ENCODE measurements around the gene NREP.
A peak's percentile ranks its signal among the peaks of the same experiment; 100 is the strongest.

Gene NREP

GRCh38 chr5:111779260-111779921 is 22.4 kb upstream of the NREP start:
- Histone ChIP-seq H3K79me2 (ENCODE audit: insufficient read depth, low read length) (no peaks in the 10 kb centered on the region), H3K4me2 (ENCODE audit: insufficient read depth, low read length) (no peak overlapping the region; the same call in 1 of the 2 replicates), H2AFZ (ENCODE audit: low read depth, low read length) (peak overlapping the region; percentile 61), H4K20me1 (ENCODE audit: insufficient read depth, low read length) (no peaks in the 10 kb centered on the region), H3K27me3 (ENCODE audit: insufficient read depth, low read length, poor library complexity) (no peaks in the 10 kb centered on the region), H3K27ac (ENCODE audit: low read length) (peak overlapping the region; percentile 76), H3K9me3 (ENCODE audit: insufficient read depth, low read length, severe bottlenecking) (no peaks in the 10 kb centered on the region), H3K36me3 (ENCODE audit: insufficient read depth, low read length) (no peaks in the 10 kb centered on the region), H3K9ac (ENCODE audit: low read depth, low read length) (peak overlapping the region; percentile 20; the same call in 1 of the 2 replicates), H3K4me3 (ENCODE audit: low read depth in 1 of 2, low read length in 2 of 2) (no peak overlapping the region), H3K4me1 (ENCODE audit: insufficient read depth, low read length) (peaks cover 68% of the 10 kb centered on the region)
- TF ChIP-seq CTCF (IDR thresholded peaks at IDR 0.05; ENCODE audit: borderline replicate concordance, extremely low read depth, low read length, poor library complexity, severe bottlenecking) (no peak), EZH2 (IDR thresholded peaks at IDR 0.05; ENCODE audit: borderline replicate concordance, low read depth, low read length, severe bottlenecking) (no peak)
- DNase-seq (peak; percentile 33), ATAC-seq (ENCODE audit: insufficient read depth, low read depth) (peak; percentile 25; the same call in 1 of the 3 replicates)

GRCh38 chr5:111776913-111777781 is 20.2 kb upstream of the NREP start:
- H3K79me2 ChIP-seq (ENCODE audit: insufficient read depth, low read length) = no peaks in the 10 kb centered on the region
- H3K27me3 ChIP-seq (ENCODE audit: insufficient read depth, low read length, poor library complexity) = no peaks in the 10 kb centered on the region
- H4K20me1 ChIP-seq (ENCODE audit: insufficient read depth, low read length) = no peaks in the 10 kb centered on the region
- H3K4me3 ChIP-seq (ENCODE audit: low read depth in 1 of 2, low read length in 2 of 2) = no peak overlapping the region
- H2AFZ ChIP-seq (ENCODE audit: low read depth, low read length) = peak overlapping the region; percentile 10; the same call in 1 of the 2 replicates
- H3K4me2 ChIP-seq (ENCODE audit: insufficient read depth, low read length) = no peak overlapping the region
- no peaks in the 10 kb centered on the region for H3K36me3 ChIP-seq (ENCODE audit: insufficient read depth, low read length)
- TF ChIP-seq EZH2 (IDR thresholded peaks at IDR 0.05; ENCODE audit: borderline replicate concordance, low read depth, low read length, severe bottlenecking) = no peak
- TF ChIP-seq CTCF (IDR thresholded peaks at IDR 0.05; ENCODE audit: borderline replicate concordance, extremely low read depth, low read length, poor library complexity, severe bottlenecking) = no peak
- H3K4me1 ChIP-seq (ENCODE audit: insufficient read depth, low read length) = peaks cover 85% of the 10 kb centered on the region
- DNase-seq (no peak), ATAC-seq (ENCODE audit: insufficient read depth, low read depth) (no peak)
- peak overlapping the region; percentile 94 for H3K27ac ChIP-seq (ENCODE audit: low read length)
- H3K9me3 ChIP-seq (ENCODE audit: insufficient read depth, low read length, severe bottlenecking) = no peaks in the 10 kb centered on the region
- no peak overlapping the region for H3K9ac ChIP-seq (ENCODE audit: low read depth, low read length)

GRCh38 chr5:111775224-111775623 is 18.2 kb upstream of the NREP start:
- DNase-seq (peak; percentile 57), ATAC-seq (ENCODE audit: insufficient read depth, low read depth) (peak; percentile 70)
- Histone ChIP-seq H3K27me3 (ENCODE audit: insufficient read depth, low read length, poor library complexity) (no peaks in the 10 kb centered on the region), H3K36me3 (ENCODE audit: insufficient read depth, low read length) (no peaks in the 10 kb centered on the region), H3K9me3 (ENCODE audit: insufficient read depth, low read length, severe bottlenecking) (no peaks in the 10 kb centered on the region), H2AFZ (ENCODE audit: low read depth, low read length) (0 out of 2 replicates have a peak overlapping the region, but pooled peaks have one; percentile 11), H3K9ac (ENCODE audit: low read depth, low read length) (peak overlapping the region; percentile 58), H3K4me1 (ENCODE audit: insufficient read depth, low read length) (peaks cover 86% of the 10 kb centered on the region), H4K20me1 (ENCODE audit: insufficient read depth, low read length) (no peaks in the 10 kb centered on the region), H3K4me2 (ENCODE audit: insufficient read depth, low read length) (peak overlapping the region; percentile 52), H3K4me3 (ENCODE audit: low read depth in 1 of 2, low read length in 2 of 2) (peak overlapping the region in 1 of 2 experiments; percentile 12; a peak in 1 of 4 replicates), H3K27ac (ENCODE audit: low read length) (peak overlapping the region; percentile 94), H3K79me2 (ENCODE audit: insufficient read depth, low read length) (no peaks in the 10 kb centered on the region)
- TF ChIP-seq CTCF (IDR thresholded peaks at IDR 0.05; ENCODE audit: borderline replicate concordance, extremely low read depth, low read length, poor library complexity, severe bottlenecking) (no peak), EZH2 (IDR thresholded peaks at IDR 0.05; ENCODE audit: borderline replicate concordance, low read depth, low read length, severe bottlenecking) (no peak)
